HCT116 (cell line): ENCODE results near the gene BICD1.

Source experiments
- CEBPB ChIP-seq: IDR thresholded peaks from 2 replicates; pipeline ENCODE4 v1.6.1; 2012; ENCODE audit warnings: low read depth
- CTCF ChIP-seq, 3 experiments: fragments of 200-600 bp in 1 of 3; sonication (generic) in 1 of 3; IDR thresholded peaks in 2 of 3; conservative IDR thresholded peaks in 1 of 3; 2 replicates each; pipeline ENCODE4 v1.5.1; 2012 to 2017; ENCODE audit warnings: low read depth in 2 of 3, low read length in 2 of 3, antibody characterized with exemption in 1 of 3, borderline replicate concordance in 1 of 3, control low read depth in 1 of 3, mild to moderate bottlenecking in 1 of 3, mixed read lengths in 1 of 3, mixed run types in 1 of 3, moderate library complexity in 1 of 3; ENCODE audit not compliant: insufficient read depth in 1 of 3
- ELF1 ChIP-seq: IDR thresholded peaks from 2 replicates; pipeline ENCODE4 v1.6.1; 2012; ENCODE audit warnings: low read depth, borderline replicate concordance
- EZH2 ChIP-seq: fragments of 200-600 bp; sonication (generic); IDR thresholded peaks from 2 replicates; pipeline ENCODE4 v1.6.1; 2017; ENCODE audit warnings: antibody characterized with exemption, mixed run types
- FOSL1 ChIP-seq: IDR thresholded peaks from 2 replicates; pipeline ENCODE4 v1.6.1; 2012; ENCODE audit warnings: low read depth
- POLR2A ChIP-seq: IDR thresholded peaks from 2 replicates; pipeline ENCODE4 v1.7.0; 2011; ENCODE audit warnings: borderline replicate concordance; ENCODE audit not compliant: insufficient read depth, insufficient read length; ENCODE audit errors: extremely low read depth
- POLR2AphosphoS5 ChIP-seq: IDR thresholded peaks from 2 replicates; pipeline ENCODE4 v1.6.1; 2011; ENCODE audit warnings: mild to moderate bottlenecking, low read depth, low read length, moderate library complexity
- ZNF274 ChIP-seq: fragments of 200-500 bp; sonication (Bioruptor generic); IDR thresholded peaks from 2 replicates; pipeline ENCODE4 v1.6.1; 2014; ENCODE audit warnings: mild to moderate bottlenecking, low read depth, low read length, inconsistent platforms
- TF ChIP-seq, protein P1 (sequence below): IDR thresholded peaks from 2 replicates; pipeline ENCODE4 v1.6.1; 2012

GRCh38 chr12:32402946-32403345 is 296.3 kb downstream of the BICD1 start:
- TF ChIP-seq POLR2AphosphoS5 (no peak), ZNF274 (no peak), POLR2A (no peak), CTCF (IDR thresholded peaks at IDR 0.05 in 2 of 3, conservative IDR thresholded peaks at IDR 0.05 in 1 of 3; ENCODE audit: borderline replicate concordance in 1 of 3, insufficient read depth in 1 of 3, low read depth in 2 of 3, low read length in 2 of 3) (no peak), FOSL1 (no peak), ELF1 (no peak), CEBPB (no peak), EZH2 (no peak)
- TF ChIP-seq, protein P1, sequence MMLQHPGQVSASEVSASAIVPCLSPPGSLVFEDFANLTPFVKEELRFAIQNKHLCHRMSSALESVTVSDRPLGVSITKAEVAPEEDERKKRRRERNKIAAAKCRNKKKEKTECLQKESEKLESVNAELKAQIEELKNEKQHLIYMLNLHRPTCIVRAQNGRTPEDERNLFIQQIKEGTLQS = no peak
